Measurements from ENCODE around the gene HFE. TPM values are rescaled to one million over a fixed set of nuclear protein-coding genes. Genes with fewer than 3 reads are reported as not detected.
"Not testable (repeated sequence)": the region's sequence is repeated elsewhere in the genome, so short reads cannot be mapped to it uniquely, and the experiment has no call there.

HFE gene
- total RNA-seq, 4 donors from 2014 or later = 7.5 to 9.8 (median 8.3) TPM

DNA sequence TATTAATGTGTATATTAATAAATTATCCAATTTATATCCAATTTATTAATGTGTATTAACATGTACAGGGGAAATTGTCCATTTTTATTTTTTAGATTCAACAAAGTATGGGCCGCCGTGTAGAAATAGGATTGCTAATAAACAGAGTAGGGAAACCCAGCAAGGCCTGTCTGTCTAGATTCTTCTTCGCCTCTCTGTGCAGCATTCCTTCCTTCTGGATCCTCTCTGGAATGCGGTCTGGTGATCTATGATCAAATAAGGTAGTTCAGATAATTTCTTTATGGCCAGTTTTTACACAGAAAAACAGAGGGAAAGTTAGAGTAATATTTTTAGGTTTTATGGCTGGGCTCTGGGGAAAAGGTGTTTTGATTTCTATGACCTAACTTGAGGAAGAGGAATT lies 19.9 kb upstream of the HFE start:
- H3K27ac ChIP-seq = no peak overlapping the region
- peaks cover 0 to 3% of the 10 kb centered on the region in 2 donors for H3K4me1 ChIP-seq
- no peak overlapping the region for H3K4me3 ChIP-seq (replicated peaks in 1 of 3)
- intact Hi-C loops (cut with DNase I) = no loop called here
- no peak for TF ChIP-seq POLR2A (IDR thresholded peaks at IDR 0.05)
- TF ChIP-seq, protein P1, sequence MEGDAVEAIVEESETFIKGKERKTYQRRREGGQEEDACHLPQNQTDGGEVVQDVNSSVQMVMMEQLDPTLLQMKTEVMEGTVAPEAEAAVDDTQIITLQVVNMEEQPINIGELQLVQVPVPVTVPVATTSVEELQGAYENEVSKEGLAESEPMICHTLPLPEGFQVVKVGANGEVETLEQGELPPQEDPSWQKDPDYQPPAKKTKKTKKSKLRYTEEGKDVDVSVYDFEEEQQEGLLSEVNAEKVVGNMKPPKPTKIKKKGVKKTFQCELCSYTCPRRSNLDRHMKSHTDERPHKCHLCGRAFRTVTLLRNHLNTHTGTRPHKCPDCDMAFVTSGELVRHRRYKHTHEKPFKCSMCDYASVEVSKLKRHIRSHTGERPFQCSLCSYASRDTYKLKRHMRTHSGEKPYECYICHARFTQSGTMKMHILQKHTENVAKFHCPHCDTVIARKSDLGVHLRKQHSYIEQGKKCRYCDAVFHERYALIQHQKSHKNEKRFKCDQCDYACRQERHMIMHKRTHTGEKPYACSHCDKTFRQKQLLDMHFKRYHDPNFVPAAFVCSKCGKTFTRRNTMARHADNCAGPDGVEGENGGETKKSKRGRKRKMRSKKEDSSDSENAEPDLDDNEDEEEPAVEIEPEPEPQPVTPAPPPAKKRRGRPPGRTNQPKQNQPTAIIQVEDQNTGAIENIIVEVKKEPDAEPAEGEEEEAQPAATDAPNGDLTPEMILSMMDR (IDR thresholded peaks at IDR 0.05) = no peak
- H3K27me3 ChIP-seq = no peaks in the 10 kb centered on the region
- H3K9me3 ChIP-seq = no peaks in the 10 kb centered on the region
- WGBS, 2 donors = 59 to 68% methylated on average over 4 of the region's 4 CpGs
- DNase-seq = no peak
- H3K36me3 ChIP-seq = no peaks in the 10 kb centered on the region

DNA sequence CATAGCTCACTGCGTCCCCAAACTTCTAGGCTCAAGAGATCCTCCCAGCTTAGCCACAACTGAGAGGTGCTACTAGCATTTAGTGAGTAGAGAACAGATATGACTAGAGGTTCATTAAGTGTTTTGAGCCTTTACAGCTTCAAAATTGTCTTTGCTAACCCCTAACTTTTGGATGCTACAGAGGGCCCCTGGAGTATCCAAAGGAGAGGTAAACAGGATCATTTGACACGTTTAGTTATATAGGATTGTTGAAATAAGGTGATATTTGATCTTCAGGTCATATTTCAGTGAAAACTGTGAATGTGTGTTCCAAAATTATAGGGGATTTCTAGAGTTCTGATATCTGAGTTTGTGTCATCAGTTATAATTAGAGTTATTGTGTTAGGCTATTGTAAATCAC lies 19.2 kb upstream of the HFE start:
- H3K27ac ChIP-seq = no peak overlapping the region

DNA sequence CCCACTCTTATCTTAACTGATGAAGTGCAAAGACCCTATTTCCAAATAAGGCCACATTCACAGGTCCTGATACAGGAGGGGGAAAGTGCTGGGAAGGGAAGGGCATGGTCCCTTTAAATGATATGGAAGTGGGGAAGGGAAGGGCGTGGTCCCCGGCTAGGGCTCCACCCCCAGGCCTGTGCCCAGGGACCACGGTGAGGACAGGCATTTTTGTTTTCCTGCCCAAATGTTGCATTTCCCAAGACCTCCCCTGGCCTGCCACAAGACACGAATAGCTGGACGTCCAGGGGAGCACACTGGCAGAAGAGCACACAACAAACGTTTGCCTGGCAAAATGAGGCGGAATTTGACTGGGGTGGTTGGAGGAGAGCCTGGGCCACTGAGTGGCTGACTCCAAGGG lies 16.1 kb upstream of the HFE start:
- no peak overlapping the region for H3K4me3 ChIP-seq (replicated peaks in 1 of 3)
- no peak overlapping the region for H3K27ac ChIP-seq
- peaks cover 0 to 1% of the 10 kb centered on the region in 2 donors for H3K4me1 ChIP-seq
- DNase-seq = no peak
- no peaks in the 10 kb centered on the region for H3K36me3 ChIP-seq
- 31 to 37% methylated on average over 7 of the region's 7 CpGs for WGBS, 2 donors
- no peaks in the 10 kb centered on the region for H3K9me3 ChIP-seq
- no peak for TF ChIP-seq POLR2A (IDR thresholded peaks at IDR 0.05)
- TF ChIP-seq, protein P1 (IDR thresholded peaks at IDR 0.05) = no peak
- intact Hi-C loops (cut with DNase I) = no loop called here
- no peaks in the 10 kb centered on the region for H3K27me3 ChIP-seq

More for the DNA sequence above, 19.2 kb upstream of the HFE start:
- no peaks in the 10 kb centered on the region for H3K9me3 ChIP-seq
- TF ChIP-seq, protein P1 (IDR thresholded peaks at IDR 0.05) = no peak
- TF ChIP-seq POLR2A (IDR thresholded peaks at IDR 0.05) = no peak
- H3K36me3 ChIP-seq = no peaks in the 10 kb centered on the region
- WGBS, 2 donors = 75 to 86% methylated on average over 2 of the region's 2 CpGs
- H3K27me3 ChIP-seq = no peaks in the 10 kb centered on the region
- no peak overlapping the region for H3K4me3 ChIP-seq (replicated peaks in 1 of 3)
- H3K4me1 ChIP-seq = peaks cover 0 to 3% of the 10 kb centered on the region in 2 donors
- intact Hi-C loops (cut with DNase I) = no loop called here
- no peak for DNase-seq

DNA sequence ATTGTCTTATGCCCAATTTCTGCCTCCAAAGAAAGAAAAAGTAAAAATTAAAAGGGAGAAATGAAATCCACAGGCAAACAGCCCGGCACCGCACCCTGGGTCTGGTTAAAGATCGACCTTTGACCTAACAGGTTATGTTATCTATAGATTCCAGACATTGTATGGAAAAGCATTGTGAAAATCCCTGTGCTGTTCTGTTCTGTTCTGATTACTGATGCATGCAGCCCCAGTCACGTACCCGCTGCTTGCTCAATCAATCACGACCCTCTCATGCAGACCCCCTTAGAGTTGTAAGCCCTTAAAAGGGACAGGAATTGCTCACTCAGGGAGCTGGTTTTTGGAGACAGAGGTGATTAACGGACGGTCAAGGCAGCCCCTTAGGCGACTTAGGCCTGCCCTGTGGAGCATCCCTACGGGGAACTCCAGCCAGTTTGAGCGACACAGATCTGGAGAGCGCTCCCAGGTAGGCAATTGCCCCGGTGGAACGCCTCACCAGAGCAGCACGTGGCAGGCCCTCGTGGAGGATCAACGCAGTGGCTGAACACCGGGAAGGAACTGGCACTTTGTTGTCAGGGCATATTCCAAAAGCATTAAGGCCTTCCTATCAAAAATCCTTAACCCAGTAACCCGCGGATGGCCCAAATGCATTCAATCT lies 12.0 kb upstream of the HFE start:
- H3K4me3 ChIP-seq (replicated peaks in 1 of 3) = no peak overlapping the region
- intact Hi-C loops (cut with DNase I) = no loop called here
- no peak for TF ChIP-seq POLR2A (IDR thresholded peaks at IDR 0.05)
- TF ChIP-seq, protein P1 (IDR thresholded peaks at IDR 0.05) = no peak

DNA sequence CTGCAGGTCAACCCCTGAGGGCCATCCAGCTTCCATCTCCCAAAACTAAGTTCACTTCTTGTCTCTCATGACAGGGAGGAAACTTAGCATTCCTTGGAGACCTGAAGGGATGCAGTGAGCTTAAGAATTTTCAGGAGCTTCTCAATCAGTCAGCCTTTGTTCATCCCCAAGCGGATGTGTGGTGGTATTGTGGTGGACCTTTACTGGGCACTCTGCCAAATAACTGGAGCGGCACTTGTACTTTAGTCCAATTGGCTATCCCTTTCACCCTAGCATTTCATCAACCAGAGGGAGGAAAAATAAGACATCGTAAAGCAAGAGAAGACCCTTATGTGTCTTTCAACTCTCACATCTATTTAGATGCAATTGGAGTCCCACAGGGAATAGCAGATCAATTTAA lies 9.2 kb upstream of the HFE start:
- intact Hi-C loops (cut with DNase I); H3K9me3 ChIP-seq; DNase-seq; H3K36me3 ChIP-seq; H3K27me3 ChIP-seq; H3K4me3 ChIP-seq (replicated peaks in 1 of 3); H3K27ac ChIP-seq; H3K4me1 ChIP-seq: not testable (repeated sequence)
- 56 to 59% methylated on average over 3 of the region's 3 CpGs for WGBS, 2 donors

More for the DNA sequence above, 12.0 kb upstream of the HFE start:
- H3K27ac ChIP-seq = no peak overlapping the region
- DNase-seq = no peak
- H3K27me3 ChIP-seq = no peaks in the 10 kb centered on the region
- no peaks in the 10 kb centered on the region for H3K36me3 ChIP-seq
- no peaks in the 10 kb centered on the region for H3K4me1 ChIP-seq
- 65 to 69% methylated on average over 20 of the region's 20 CpGs for WGBS, 2 donors
- no peaks in the 10 kb centered on the region for H3K9me3 ChIP-seq

DNA sequence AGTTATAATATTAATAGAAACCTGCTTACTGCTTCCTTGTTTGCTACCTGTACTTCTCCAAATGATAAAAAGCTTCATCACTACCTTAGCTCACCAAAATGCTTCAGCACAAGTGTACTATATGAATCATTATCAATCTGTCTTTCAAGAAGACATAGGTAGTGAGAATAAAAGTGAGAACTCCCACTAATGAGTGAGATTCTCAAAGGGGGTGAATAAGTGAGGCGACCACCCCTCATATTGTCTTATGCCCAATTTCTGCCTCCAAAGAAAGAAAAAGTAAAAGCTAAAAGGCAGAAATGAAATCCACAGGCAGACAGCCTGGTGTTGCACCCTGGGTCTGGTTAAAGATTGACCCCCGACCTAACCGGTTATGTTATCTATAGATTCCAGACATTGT lies 6.1 kb upstream of the HFE start:
- H3K4me1 ChIP-seq; intact Hi-C loops (cut with DNase I); H3K27me3 ChIP-seq; H3K27ac ChIP-seq; H3K9me3 ChIP-seq; H3K36me3 ChIP-seq; DNase-seq; H3K4me3 ChIP-seq (replicated peaks in 1 of 3): not testable (repeated sequence)
- WGBS, 2 donors = 92 to 97% methylated on average over 3 of the region's 3 CpGs
